IMR-90 (cell line): ENCODE data around the gene DVL1. TPM values are rescaled to one million over a fixed set of nuclear protein-coding genes. Genes with fewer than 3 reads are reported as not detected.

Experiments used
- ATAC-seq: fragments of 200-7000 bp; cut with Tn5 transposase; 2 replicates; pipeline ENCODE4 v1.9.1; 2020; ENCODE audit warnings: low read depth, mild to moderate bottlenecking, moderate library complexity
- BruUV-seq: library from RNA; stranded (reverse); fragments of 400-500 nt; replicated peaks from 2 replicates; lab custom pipeline; 2021; lab: Mats Ljungman, UMichigan
- CTCF ChIA-PET: fragments of 300-600 bp; formaldehyde crosslinking; extraction: SDS; loops from one replicate; lab custom pipeline; 2021; ENCODE audit warnings: antibody characterized with exemption; lab: Yijun Ruan, JAX
- POLR2A ChIA-PET: fragments of 300-600 bp; sonication (Branson Sonifier 250); formaldehyde crosslinking; loops from one replicate; lab custom pipeline; 2022; ENCODE audit warnings: antibody characterized with exemption; ENCODE audit not compliant: unreplicated experiment; lab: Charles Lee
- DNase-seq: peaks from one replicate; pipeline ENCODE4 v3.0.0; 2013
- H2AFZ ChIP-seq: replicated peaks from 2 replicates; pipeline ENCODE3; 2013; ENCODE audit warnings: low read length, mild to moderate bottlenecking; ENCODE audit not compliant: poor library complexity
- H2AK5ac ChIP-seq: 2 replicates; pipeline ENCODE4 v1.6.1; 2013; ENCODE audit warnings: low read depth, low read length, inconsistent platforms
- H2AK9ac ChIP-seq: replicated peaks from 2 replicates; pipeline ENCODE3; 2013; ENCODE audit warnings: mild to moderate bottlenecking, low read depth, low read length, moderate library complexity; ENCODE audit not compliant: poor library complexity
- H2BK120ac ChIP-seq: 2 replicates; pipeline ENCODE4 v1.6.1; 2013; ENCODE audit warnings: low read depth, low read length, inconsistent platforms
- H2BK15ac ChIP-seq: 3 replicates; pipeline ENCODE4 v1.6.1; 2013; ENCODE audit warnings: low read depth, low read length, inconsistent platforms
- H2BK20ac ChIP-seq: 2 replicates; pipeline ENCODE4 v1.6.1; 2013; ENCODE audit warnings: low read depth, mild to moderate bottlenecking, inconsistent platforms, low read length, moderate library complexity
- H2BK5ac ChIP-seq: 2 replicates; pipeline ENCODE4 v1.6.1; 2013; ENCODE audit warnings: mild to moderate bottlenecking, low read depth, low read length, inconsistent platforms; ENCODE audit not compliant: poor library complexity, severe bottlenecking
- H3K14ac ChIP-seq: replicated peaks from 2 replicates; pipeline ENCODE4 v1.6.1; 2013; ENCODE audit warnings: low read depth, low read length, inconsistent platforms
- H3K18ac ChIP-seq: 2 replicates; pipeline ENCODE4 v1.6.1; 2013; ENCODE audit warnings: low read depth, low read length, control low read depth
- H3K23ac ChIP-seq: 2 replicates; pipeline ENCODE4 v1.6.1; 2013; ENCODE audit warnings: low read depth, low read length, inconsistent platforms
- H3K27ac ChIP-seq: 2 replicates; pipeline ENCODE4 v1.5.1; 2013; ENCODE audit warnings: mild to moderate bottlenecking, control low read depth, low read length; ENCODE audit not compliant: insufficient read depth
- H3K27me3 ChIP-seq: 2 replicates; pipeline ENCODE4 v1.6.1; 2013; ENCODE audit warnings: low read length; ENCODE audit not compliant: control insufficient read depth, insufficient read depth
- H3K36me3 ChIP-seq: 2 replicates; pipeline ENCODE4 v1.6.1; 2013; ENCODE audit warnings: low read length, mixed read lengths; ENCODE audit not compliant: control insufficient read depth, insufficient read depth
- H3K4ac ChIP-seq: 2 replicates; pipeline ENCODE4 v1.6.1; 2013; ENCODE audit warnings: low read depth, low read length, inconsistent platforms
- H3K4me1 ChIP-seq: 2 replicates; pipeline ENCODE4 v1.6.1; 2013; ENCODE audit warnings: low read length, mixed read lengths; ENCODE audit not compliant: control insufficient read depth, insufficient read depth
- H3K4me2 ChIP-seq: 2 replicates; pipeline ENCODE4 v1.6.1; 2013; ENCODE audit warnings: low read depth, mild to moderate bottlenecking, control low read depth, low read length, moderate library complexity
- H3K4me3 ChIP-seq: 2 replicates; pipeline ENCODE4 v1.5.1; 2013; ENCODE audit warnings: low read depth, mild to moderate bottlenecking, control low read depth, low read length, moderate library complexity; ENCODE audit not compliant: insufficient read depth
- H3K56ac ChIP-seq: 2 replicates; pipeline ENCODE4 v1.6.1; 2013; ENCODE audit warnings: low read length, inconsistent platforms; ENCODE audit not compliant: insufficient read depth; ENCODE audit errors: extremely low read depth
- H3K79me1 ChIP-seq, 2 experiments: 2 replicates each; pipeline ENCODE4 v1.6.1; 2013; ENCODE audit warnings: low read length in 2 of 2, inconsistent platforms in 1 of 2, low read depth in 1 of 2
- H3K9ac ChIP-seq: 2 replicates; pipeline ENCODE4 v1.6.1; 2013; ENCODE audit warnings: low read depth, low read length, control low read depth
- H3K9me1 ChIP-seq: 2 replicates; pipeline ENCODE4 v1.6.1; 2013; ENCODE audit warnings: low read length, inconsistent platforms; ENCODE audit not compliant: insufficient read depth
- H3K9me3 ChIP-seq: 2 replicates; pipeline ENCODE4 v1.6.1; 2013; ENCODE audit warnings: low read length; ENCODE audit not compliant: control insufficient read depth, insufficient read depth
- H4K20me1 ChIP-seq: 2 replicates; pipeline ENCODE4 v1.6.1; 2013; ENCODE audit warnings: low read length, inconsistent platforms; ENCODE audit not compliant: insufficient read depth
- H4K5ac ChIP-seq: 2 replicates; pipeline ENCODE4 v1.6.1; 2013; ENCODE audit warnings: mild to moderate bottlenecking, low read depth, low read length, control low read depth
- H4K8ac ChIP-seq, 2 experiments: 2 replicates each; pipeline ENCODE4 v1.6.1; 2013; ENCODE audit warnings: low read depth in 2 of 2, low read length in 2 of 2, control low read depth in 1 of 2, inconsistent platforms in 1 of 2
- H4K91ac ChIP-seq: 2 replicates; pipeline ENCODE4 v1.6.1; 2013; ENCODE audit warnings: low read depth, low read length, inconsistent platforms; ENCODE audit not compliant: insufficient read depth
- CEBPB ChIP-seq: IDR thresholded peaks from 2 replicates; pipeline ENCODE4 v1.6.1; 2012; ENCODE audit warnings: low read depth, low read length, improper control_type of control experiment
- MAZ ChIP-seq: IDR thresholded peaks from 2 replicates; pipeline ENCODE4 v1.6.1; 2012; ENCODE audit warnings: low read depth, mild to moderate bottlenecking, low read length, improper control_type of control experiment, moderate library complexity, borderline replicate concordance
- MXI1 ChIP-seq: IDR thresholded peaks from 2 replicates; pipeline ENCODE4 v1.6.1; 2012; ENCODE audit warnings: low read depth, mild to moderate bottlenecking, low read length, moderate library complexity, borderline replicate concordance
- NFE2L2 ChIP-seq: fragments of 150-350 bp; IDR thresholded peaks from 2 replicates; pipeline ENCODE4 v1.6.1; 2016; ENCODE audit warnings: low read depth, mild to moderate bottlenecking, low read length
- POLR2A ChIP-seq: IDR thresholded peaks from 2 replicates; pipeline ENCODE4 v1.6.1; 2012; ENCODE audit warnings: mild to moderate bottlenecking, low read depth, low read length
- RAD21 ChIP-seq: IDR thresholded peaks from 2 replicates; pipeline ENCODE4 v1.6.1; 2012; ENCODE audit warnings: low read length, improper control_type of control experiment
- SMC3 ChIP-seq: fragments of 150-350 bp; IDR thresholded peaks from 2 replicates; pipeline ENCODE4 v1.6.1; 2016; ENCODE audit warnings: low read depth, mild to moderate bottlenecking, antibody characterized with exemption, low read length, moderate library complexity
- WGBS, 2 experiments: methylation state at CpG; one replicate each; pipeline versions ENCODE4 v1.1.5 to v1.1.7; 2013; ENCODE audit warnings: missing lambda C conversion rate in 2 of 2; ENCODE audit not compliant: insufficient read length in 1 of 2; ENCODE audit errors: extremely low coverage in 2 of 2; 5-methylcytosine and 5-hydroxymethylcytosine counted together
- dilution Hi-C: fragments of 300-500 bp; cut with HindIII; formaldehyde crosslinking; loops from one replicate; pipeline ENCODE4 v1.14.3; 2018; ENCODE audit warnings: low sequenced_read_pairs; ENCODE audit not compliant: unreplicated experiment
- in situ Hi-C: fragments of 300-500 bp; cut with MboI; formaldehyde crosslinking; loops from 3 replicates; pipeline ENCODE4 v1.14.3; 2019; ENCODE audit warnings: low sequenced_read_pairs, inconsistent platforms, mixed read lengths
- intact Hi-C: fragments of 100-400 bp; cut with micrococcal nuclease; formaldehyde crosslinking; loops from 2 replicates; pipeline ENCODE4 v1.10.0; 2022
- polyA plus RNA-seq, 3 experiments: library from polyadenylated mRNA; depleted of rRNA; stranded (reverse); fragments of >200 nt; gene quantifications; 2 replicates each; pipeline ENCODE4 v1.2.3, GENCODE V29; 2012; ENCODE audit warnings: low replicate concordance in 1 of 3
- total RNA-seq: library from RNA; depleted of rRNA; stranded (reverse); fragments of >200 nt; gene quantifications from 2 replicates; pipeline ENCODE4 v1.2.3, GENCODE V29; 2012
- TF ChIP-seq, protein P1 (sequence below): fragments of 150-350 bp; IDR thresholded peaks from 2 replicates; pipeline ENCODE4 v1.6.1; 2016; ENCODE audit warnings: low read depth, mild to moderate bottlenecking, low read length, moderate library complexity, borderline replicate concordance

Gene DVL1
- total and polyA plus RNA-seq, 2 of the 4 experiments (the other 2 are of a cell fraction): 27.2 to 35.9 TPM

DNA sequence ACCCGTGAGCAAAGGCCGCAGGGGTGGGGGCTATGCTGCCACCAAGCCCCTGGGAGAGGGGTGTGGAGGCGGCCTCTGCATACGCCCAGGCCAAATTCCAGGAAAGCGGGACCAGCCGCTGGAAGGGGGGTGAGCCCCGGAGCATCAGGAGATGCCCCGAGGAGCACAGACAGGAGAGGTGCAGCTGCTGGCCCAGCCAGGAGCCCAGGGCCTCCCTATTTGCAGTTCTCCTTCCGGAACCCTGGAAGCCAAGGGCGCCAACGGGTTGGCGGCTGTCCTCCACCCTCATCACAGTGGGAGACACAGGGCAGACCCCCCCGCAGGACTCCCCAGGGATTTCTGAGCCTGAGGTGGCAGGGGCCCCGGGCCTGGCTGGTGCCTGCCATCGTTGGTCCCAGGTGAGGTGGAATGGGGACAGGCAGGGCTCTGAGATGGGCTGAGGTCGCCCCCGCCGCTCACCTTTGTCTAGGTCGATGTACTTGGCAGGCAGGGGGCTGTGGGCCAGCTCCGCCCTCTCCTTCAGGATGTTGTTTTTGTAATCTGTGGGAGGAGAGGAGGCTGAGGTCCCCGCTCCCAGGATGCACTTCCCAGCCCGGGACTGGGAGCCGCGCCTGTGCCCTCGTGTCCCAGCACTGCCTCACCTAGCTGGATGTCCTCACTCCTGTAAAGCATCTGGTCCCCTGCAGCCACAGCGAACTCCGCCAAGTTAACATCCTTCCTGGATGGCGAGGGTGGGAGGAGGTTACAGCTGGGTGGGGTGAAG lies 4.4 kb upstream of the DVL1 start:
- Histone ChIP-seq H4K5ac (no peak overlapping the region), H3K56ac (no peak overlapping the region), H3K4me1 (peaks cover 22% of the 10 kb centered on the region), H4K91ac (no peak overlapping the region), H2BK120ac (no peak overlapping the region), H2AFZ (peak overlapping the region; percentile 24), H3K79me1 (peaks cover 8 to 24% of the 10 kb centered on the region in 2 experiments; a peak in 3 of 4 replicates), H3K27ac (peak overlapping the region; percentile 21; the same call in 1 of the 2 replicates), H2BK15ac (no peak overlapping the region), H3K9me1 (no peaks in the 10 kb centered on the region), H3K9me3 (no peaks in the 10 kb centered on the region), H3K4ac (no peak overlapping the region), H3K36me3 (peaks cover 39% of the 10 kb centered on the region), H3K27me3 (no peaks in the 10 kb centered on the region), H3K14ac (no peak overlapping the region), H4K20me1 (peaks cover 55% of the 10 kb centered on the region), H3K18ac (no peak overlapping the region), H2AK9ac (no peak overlapping the region), H4K8ac (no peak overlapping the region), H3K4me2 (no peak overlapping the region; the same call in 1 of the 2 replicates), H3K4me3 (no peak overlapping the region), H2AK5ac (no peak overlapping the region; the same call in 1 of the 2 replicates), H3K9ac (no peak overlapping the region), H2BK5ac (no peak overlapping the region), H3K23ac (no peak overlapping the region), H2BK20ac (no peak overlapping the region)
- intact Hi-C loops: no loop called here
- BruUV-seq: no TSS peak
- 68% methylated on average over 4 of the region's 28 CpGs; no CpG with 5 or more reads in 1 of the 2 experiments for WGBS, 2 experiments
- ChIA-PET CTCF (no interaction called here), POLR2A (no interaction called here)
- in situ Hi-C loops: no loop called here
- DNase-seq: no peak
- no peak for TF ChIP-seq POLR2A
- no peak for TF ChIP-seq CEBPB
- no peak for TF ChIP-seq SMC3
- no peak for TF ChIP-seq RAD21
- TF ChIP-seq, protein P1, sequence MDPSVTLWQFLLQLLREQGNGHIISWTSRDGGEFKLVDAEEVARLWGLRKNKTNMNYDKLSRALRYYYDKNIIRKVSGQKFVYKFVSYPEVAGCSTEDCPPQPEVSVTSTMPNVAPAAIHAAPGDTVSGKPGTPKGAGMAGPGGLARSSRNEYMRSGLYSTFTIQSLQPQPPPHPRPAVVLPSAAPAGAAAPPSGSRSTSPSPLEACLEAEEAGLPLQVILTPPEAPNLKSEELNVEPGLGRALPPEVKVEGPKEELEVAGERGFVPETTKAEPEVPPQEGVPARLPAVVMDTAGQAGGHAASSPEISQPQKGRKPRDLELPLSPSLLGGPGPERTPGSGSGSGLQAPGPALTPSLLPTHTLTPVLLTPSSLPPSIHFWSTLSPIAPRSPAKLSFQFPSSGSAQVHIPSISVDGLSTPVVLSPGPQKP: no peak
- TF ChIP-seq NFE2L2: no peak
- no peak for TF ChIP-seq MAZ
- no peak for TF ChIP-seq MXI1
- ATAC-seq: no peak
- dilution Hi-C loops: no loop called here
